GM12874 (cell line): ENCODE measurements around the gene TRIM24.

ENCODE experiments used
- CTCF ChIP-seq: IDR thresholded peaks from 2 replicates; pipeline ENCODE4 v1.5.1; 2011; ENCODE audit warnings: low read depth, mild to moderate bottlenecking, control low read depth, low read length, moderate library complexity; ENCODE audit not compliant: insufficient read depth

TRIM24 gene

GRCh38 chr7:138525757-138526156, 65.7 kb downstream of the TRIM24 start:
- no peak for TF ChIP-seq CTCF

- no peak for TF ChIP-seq CTCF
These were observed 67.7 kb downstream of the TRIM24 start for GRCh38 chr7:138527746-138528223.

GRCh38 chr7:138538518-138538917, 78.5 kb downstream of the TRIM24 start:
- TF ChIP-seq CTCF: no peak

- no peak for TF ChIP-seq CTCF
These were observed 79.1 kb downstream of the TRIM24 start for GRCh38 chr7:138538997-138539644.

DNA sequence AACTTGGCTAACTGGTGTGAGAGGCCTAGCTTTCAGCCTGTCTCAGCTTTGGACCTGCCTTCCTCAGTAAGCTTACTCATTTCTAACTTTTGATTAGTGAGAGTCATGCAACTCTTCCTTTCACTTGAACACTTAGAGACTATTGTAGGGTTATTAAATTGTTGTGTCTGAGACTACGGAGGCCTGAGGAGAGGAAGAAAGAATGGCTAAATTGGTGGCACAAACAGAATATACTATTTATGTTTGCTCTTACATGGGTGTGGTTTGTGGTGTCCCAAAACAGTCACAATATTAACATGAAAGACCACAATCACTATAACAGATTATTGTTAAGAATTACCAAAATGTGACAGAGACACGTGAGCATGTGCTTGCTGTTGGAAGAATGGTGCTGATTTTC, 82.1 kb downstream of the TRIM24 start:
- TF ChIP-seq CTCF: no peak

DNA sequence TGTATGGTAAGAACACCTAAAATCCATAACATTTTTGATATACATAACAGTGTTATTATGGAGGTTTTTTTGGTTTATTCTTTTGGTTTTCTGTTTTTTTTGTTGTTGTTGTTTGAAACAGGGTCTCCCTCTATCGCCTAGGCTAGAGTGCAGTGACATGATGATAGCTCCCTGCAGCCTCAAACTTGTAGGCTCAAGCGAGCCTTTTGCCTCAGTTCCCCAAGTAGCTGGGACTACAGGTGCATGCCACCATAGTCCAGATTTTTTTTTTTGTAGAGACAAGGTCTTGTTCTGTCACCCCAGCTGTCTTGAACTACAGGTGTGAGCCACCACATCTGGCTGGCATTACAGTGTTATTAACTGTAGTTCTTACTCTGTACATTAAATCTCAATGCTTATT, 83.7 kb downstream of the TRIM24 start:
- no peak for TF ChIP-seq CTCF

- no peak for TF ChIP-seq CTCF
These were observed 85.1 kb downstream of the TRIM24 start for GRCh38 chr7:138545123-138545522.

- TF ChIP-seq CTCF: no peak
These were observed 86.1 kb downstream of the TRIM24 start for GRCh38 chr7:138546064-138546619.
